ENCODE data around the gene ITGAV. TPM values are rescaled to one million over a fixed set of nuclear protein-coding genes. Genes with fewer than 3 reads are reported as not detected.

Gene ITGAV
- total and polyA plus RNA-seq, 2 of the 4 experiments (the other 2 are of a cell fraction): 45.8 to 181 TPM

DNA sequence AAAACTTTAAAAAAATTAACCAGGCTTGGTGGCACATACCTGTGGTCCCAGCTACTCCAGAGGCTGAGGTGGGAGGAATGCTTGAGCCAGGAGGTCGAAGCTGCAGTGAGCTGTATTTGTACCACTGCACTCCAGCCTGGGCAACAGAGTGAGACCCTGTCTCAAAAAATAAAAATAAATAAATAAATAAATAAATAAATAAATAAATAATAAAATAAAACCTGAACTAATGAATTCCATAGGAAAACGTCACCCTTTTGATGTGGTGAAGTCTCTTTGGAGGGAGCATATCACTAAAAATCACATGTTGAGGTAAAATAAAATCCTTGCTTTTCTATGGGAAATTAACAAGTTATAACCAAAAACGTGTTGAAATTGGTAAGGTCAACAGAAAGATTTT lies 29.6 kb upstream of the ITGAV start:
- Histone ChIP-seq H4K20me1 (ENCODE audit: insufficient read depth, low read length) (no peaks in the 10 kb centered on the region), H3K23ac (ENCODE audit: low read depth, low read length) (no peak overlapping the region), H2AK9ac (replicated peaks; ENCODE audit: low read depth, low read length, poor library complexity) (no peak overlapping the region), H3K14ac (replicated peaks; ENCODE audit: low read depth, low read length) (no peak overlapping the region), H3K36me3 (ENCODE audit: control insufficient read depth, insufficient read depth, low read length) (no peaks in the 10 kb centered on the region), H2AK5ac (ENCODE audit: low read depth, low read length) (no peak overlapping the region), H3K27ac (ENCODE audit: insufficient read depth, low read length) (no peak overlapping the region), H3K9me1 (ENCODE audit: insufficient read depth, low read length) (no peaks in the 10 kb centered on the region), H2BK20ac (ENCODE audit: low read depth, low read length) (no peak overlapping the region), H2AFZ (replicated peaks; ENCODE audit: low read length, poor library complexity) (no peak overlapping the region), H3K4me3 (ENCODE audit: insufficient read depth, low read depth, low read length) (no peak overlapping the region), H3K9me3 (ENCODE audit: control insufficient read depth, insufficient read depth, low read length) (no peaks in the 10 kb centered on the region), H3K4ac (ENCODE audit: low read depth, low read length) (no peak overlapping the region), H3K4me2 (ENCODE audit: low read depth, low read length) (no peak overlapping the region), H3K9ac (ENCODE audit: low read depth, low read length) (no peak overlapping the region), H2BK15ac (ENCODE audit: low read depth, low read length) (no peak overlapping the region), H4K8ac (ENCODE audit: low read depth in 2 of 2, low read length in 2 of 2) (no peak overlapping the region), H4K91ac (ENCODE audit: insufficient read depth, low read depth, low read length) (no peak overlapping the region), H3K18ac (ENCODE audit: low read depth, low read length) (no peak overlapping the region), H2BK5ac (ENCODE audit: low read depth, low read length, poor library complexity, severe bottlenecking) (no peak overlapping the region), H3K27me3 (ENCODE audit: control insufficient read depth, insufficient read depth, low read length) (no peaks in the 10 kb centered on the region), H3K79me1 (ENCODE audit: low read depth in 1 of 2, low read length in 2 of 2) (no peaks in the 10 kb centered on the region), H3K4me1 (ENCODE audit: control insufficient read depth, insufficient read depth, low read length) (no peaks in the 10 kb centered on the region; the same call in 1 of the 2 replicates), H2BK120ac (ENCODE audit: low read depth, low read length) (no peak overlapping the region), H3K56ac (ENCODE audit: extremely low read depth, insufficient read depth, low read length) (no peak overlapping the region), H4K5ac (ENCODE audit: low read depth, low read length) (no peak overlapping the region)
- WGBS, 2 experiments (ENCODE audit: extremely low coverage in 2 of 2, insufficient read length in 1 of 2): 80% methylated on average over 1 of the region's 3 CpGs; no CpG with 5 or more reads in 1 of the 2 experiments
- in situ Hi-C loops (cut with MboI; ENCODE audit: low sequenced_read_pairs) (no loop called here), dilution Hi-C loops (cut with HindIII; ENCODE audit: low sequenced_read_pairs, unreplicated experiment) (no loop called here), intact Hi-C loops (cut with micrococcal nuclease) (no loop called here)
- POLR2A ChIA-PET (ENCODE audit: unreplicated experiment): no interaction called here
- TF ChIP-seq CEBPB (IDR thresholded peaks at IDR 0.05; ENCODE audit: low read depth, low read length): no peak
- no peak for TF ChIP-seq SMC3 (IDR thresholded peaks at IDR 0.05; ENCODE audit: low read depth, low read length)
- no peak for TF ChIP-seq POLR2A (IDR thresholded peaks at IDR 0.05; ENCODE audit: low read depth, low read length)
- TF ChIP-seq, protein P1, sequence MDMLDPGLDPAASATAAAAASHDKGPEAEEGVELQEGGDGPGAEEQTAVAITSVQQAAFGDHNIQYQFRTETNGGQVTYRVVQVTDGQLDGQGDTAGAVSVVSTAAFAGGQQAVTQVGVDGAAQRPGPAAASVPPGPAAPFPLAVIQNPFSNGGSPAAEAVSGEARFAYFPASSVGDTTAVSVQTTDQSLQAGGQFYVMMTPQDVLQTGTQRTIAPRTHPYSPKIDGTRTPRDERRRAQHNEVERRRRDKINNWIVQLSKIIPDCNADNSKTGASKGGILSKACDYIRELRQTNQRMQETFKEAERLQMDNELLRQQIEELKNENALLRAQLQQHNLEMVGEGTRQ (IDR thresholded peaks at IDR 0.05; ENCODE audit: low read depth, low read length): no peak
- TF ChIP-seq BHLHE40 (IDR thresholded peaks at IDR 0.05; ENCODE audit: low read depth, low read length): no peak
- TF ChIP-seq MAZ (IDR thresholded peaks at IDR 0.05; ENCODE audit: borderline replicate concordance, low read depth, low read length): no peak
- no peak for TF ChIP-seq RFX5 (IDR thresholded peaks at IDR 0.05; ENCODE audit: low read depth, low read length)
- no peak for TF ChIP-seq RAD21 (IDR thresholded peaks at IDR 0.05; ENCODE audit: low read length)
- TF ChIP-seq FOS (IDR thresholded peaks at IDR 0.05; ENCODE audit: low read depth, low read length): no peak
- TF ChIP-seq, protein P2, sequence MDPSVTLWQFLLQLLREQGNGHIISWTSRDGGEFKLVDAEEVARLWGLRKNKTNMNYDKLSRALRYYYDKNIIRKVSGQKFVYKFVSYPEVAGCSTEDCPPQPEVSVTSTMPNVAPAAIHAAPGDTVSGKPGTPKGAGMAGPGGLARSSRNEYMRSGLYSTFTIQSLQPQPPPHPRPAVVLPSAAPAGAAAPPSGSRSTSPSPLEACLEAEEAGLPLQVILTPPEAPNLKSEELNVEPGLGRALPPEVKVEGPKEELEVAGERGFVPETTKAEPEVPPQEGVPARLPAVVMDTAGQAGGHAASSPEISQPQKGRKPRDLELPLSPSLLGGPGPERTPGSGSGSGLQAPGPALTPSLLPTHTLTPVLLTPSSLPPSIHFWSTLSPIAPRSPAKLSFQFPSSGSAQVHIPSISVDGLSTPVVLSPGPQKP (IDR thresholded peaks at IDR 0.05; ENCODE audit: borderline replicate concordance, low read depth, low read length): no peak
- TF ChIP-seq CHD1 (IDR thresholded peaks at IDR 0.05; ENCODE audit: low read depth, low read length): no peak
- TF ChIP-seq MAFK (IDR thresholded peaks at IDR 0.05; ENCODE audit: low read depth, low read length): no peak
- TF ChIP-seq RCOR1 (IDR thresholded peaks at IDR 0.05; ENCODE audit: insufficient replicate concordance, low read length): no peak
- TF ChIP-seq NFE2L2 (IDR thresholded peaks at IDR 0.05; ENCODE audit: low read depth, low read length): no peak
- no peak for TF ChIP-seq MXI1 (IDR thresholded peaks at IDR 0.05; ENCODE audit: borderline replicate concordance, low read depth, low read length)
- TF ChIP-seq, protein P3, sequence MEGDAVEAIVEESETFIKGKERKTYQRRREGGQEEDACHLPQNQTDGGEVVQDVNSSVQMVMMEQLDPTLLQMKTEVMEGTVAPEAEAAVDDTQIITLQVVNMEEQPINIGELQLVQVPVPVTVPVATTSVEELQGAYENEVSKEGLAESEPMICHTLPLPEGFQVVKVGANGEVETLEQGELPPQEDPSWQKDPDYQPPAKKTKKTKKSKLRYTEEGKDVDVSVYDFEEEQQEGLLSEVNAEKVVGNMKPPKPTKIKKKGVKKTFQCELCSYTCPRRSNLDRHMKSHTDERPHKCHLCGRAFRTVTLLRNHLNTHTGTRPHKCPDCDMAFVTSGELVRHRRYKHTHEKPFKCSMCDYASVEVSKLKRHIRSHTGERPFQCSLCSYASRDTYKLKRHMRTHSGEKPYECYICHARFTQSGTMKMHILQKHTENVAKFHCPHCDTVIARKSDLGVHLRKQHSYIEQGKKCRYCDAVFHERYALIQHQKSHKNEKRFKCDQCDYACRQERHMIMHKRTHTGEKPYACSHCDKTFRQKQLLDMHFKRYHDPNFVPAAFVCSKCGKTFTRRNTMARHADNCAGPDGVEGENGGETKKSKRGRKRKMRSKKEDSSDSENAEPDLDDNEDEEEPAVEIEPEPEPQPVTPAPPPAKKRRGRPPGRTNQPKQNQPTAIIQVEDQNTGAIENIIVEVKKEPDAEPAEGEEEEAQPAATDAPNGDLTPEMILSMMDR (conservative IDR thresholded peaks at IDR 0.05; ENCODE audit: low read depth, low read length): no peak
- no peak for DNase-seq
- no TSS peak for BruUV-seq (replicated peaks)
- CTCF ChIA-PET: no interaction called here
- ATAC-seq (ENCODE audit: low read depth): no peak
